ENCODE data around the gene KCNG2.

The KCNG2 gene

DNA sequence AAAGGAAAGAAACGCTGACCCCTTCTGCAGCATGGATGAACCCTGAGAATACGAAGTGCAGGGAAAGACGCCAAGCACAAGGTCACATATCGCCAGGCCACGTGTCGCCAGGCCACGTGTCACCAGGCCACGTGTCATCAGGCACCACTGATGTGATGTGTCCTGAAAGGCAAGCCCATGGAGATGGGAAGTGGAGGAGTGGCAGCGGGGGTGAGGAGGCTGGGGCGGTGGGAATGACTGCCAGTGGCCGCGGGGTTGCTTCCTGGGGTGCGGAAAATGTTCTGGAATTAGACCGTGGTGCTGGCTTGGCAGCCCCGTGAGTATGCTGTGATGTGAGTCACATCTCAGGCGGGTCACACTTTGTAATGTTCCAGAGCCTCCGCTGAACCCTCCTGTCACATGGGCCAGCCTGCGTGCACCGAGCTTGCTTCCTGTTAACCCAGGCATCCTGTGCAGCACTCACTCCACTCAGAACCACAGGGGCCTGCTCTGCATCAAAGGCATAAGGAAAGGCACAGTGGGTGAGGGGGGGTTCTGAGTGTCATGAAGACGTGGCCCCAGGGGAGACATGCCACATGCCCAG, 114.8 kb downstream of the KCNG2 start:
- no peaks in the 10 kb centered on the region for H3K27me3 Mint-ChIP-seq (ENCODE audit: low read depth)
- no peak overlapping the region for H3K27ac Mint-ChIP-seq
- H3K4me3 Mint-ChIP-seq: no peak overlapping the region
- no peak for DNase-seq (ENCODE audit: low spot score)
- peaks cover 20% of the 10 kb centered on the region for H3K9me3 Mint-ChIP-seq
- H3K4me1 Mint-ChIP-seq (ENCODE audit: low read depth): peaks cover 19% of the 10 kb centered on the region
- peaks cover 56% of the 10 kb centered on the region for H3K36me3 Mint-ChIP-seq (ENCODE audit: low read depth)

DNA sequence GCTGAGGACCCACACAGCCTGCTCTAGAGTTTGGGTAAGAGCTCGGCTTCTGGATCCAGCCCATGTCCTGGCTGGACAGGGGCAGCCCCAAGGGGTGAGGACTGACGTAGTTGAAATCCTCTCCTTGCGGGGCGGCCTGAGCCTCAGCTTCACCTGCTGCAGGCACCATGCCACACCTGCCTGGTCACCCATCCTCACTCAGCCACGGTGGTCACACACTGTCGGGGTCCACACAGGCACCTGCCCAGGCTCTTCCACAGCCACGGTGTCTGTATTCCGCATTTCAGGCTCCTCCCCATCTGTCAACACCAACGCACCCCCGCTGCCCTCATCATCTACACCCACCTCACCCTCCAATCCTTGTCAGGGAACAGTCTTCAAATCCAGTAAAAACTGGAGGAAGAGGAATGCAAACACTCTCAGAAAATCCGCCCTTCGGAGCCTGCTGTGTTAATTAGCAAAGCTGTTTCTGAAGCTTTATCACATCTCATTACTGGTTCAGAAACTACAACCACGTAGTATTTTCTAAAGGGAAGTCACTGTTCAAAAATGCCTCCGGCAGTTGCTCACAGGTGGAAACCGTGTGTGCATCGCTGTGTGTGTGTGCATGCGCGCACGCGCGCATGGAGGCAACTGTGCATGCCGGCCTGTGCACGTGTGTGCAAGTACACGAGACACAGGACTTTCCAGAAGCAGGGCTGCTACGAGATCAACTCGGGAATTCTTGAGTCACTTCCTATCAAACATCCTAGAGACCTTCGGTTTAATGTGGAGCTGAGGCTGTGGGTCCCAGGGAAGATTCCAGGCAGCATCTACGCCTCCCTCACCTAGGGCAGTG, 115.5 kb downstream of the KCNG2 start:
- Mint-ChIP-seq H3K4me3 (no peak overlapping the region), H3K4me1 (ENCODE audit: low read depth) (peaks cover 19% of the 10 kb centered on the region)

DNA sequence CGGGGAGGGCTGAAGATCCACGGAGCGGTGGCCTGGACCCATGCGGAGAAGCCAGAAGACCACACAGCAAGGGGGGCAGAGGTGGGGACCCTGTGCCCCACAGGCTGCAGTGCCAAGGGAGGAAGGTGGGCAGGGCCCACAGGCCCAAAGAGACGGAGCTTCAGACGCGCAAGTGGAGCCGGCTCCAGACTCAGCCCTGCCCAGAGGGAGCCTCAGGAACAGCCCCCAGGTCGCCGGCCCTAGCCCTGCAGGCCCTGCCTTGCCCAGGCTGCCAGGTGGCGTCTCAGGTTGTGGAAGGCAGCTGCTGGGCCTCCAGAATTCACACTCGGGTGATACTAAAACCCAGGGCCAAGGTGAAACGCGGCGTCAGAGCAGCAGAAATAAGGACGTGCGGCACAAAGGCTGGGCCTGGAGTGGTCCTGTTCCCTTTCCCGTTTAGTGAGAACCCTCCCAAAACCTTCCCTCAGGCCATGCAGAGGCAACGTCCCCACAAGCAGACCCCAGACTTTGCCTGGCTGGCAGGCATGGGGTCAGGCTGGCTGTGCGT, 116.9 kb downstream of the KCNG2 start:
- no peak overlapping the region for H3K27ac Mint-ChIP-seq
- peaks cover 4% of the 10 kb centered on the region for H3K9me3 Mint-ChIP-seq
- peaks cover 19% of the 10 kb centered on the region for H3K4me1 Mint-ChIP-seq (ENCODE audit: low read depth)
- no peak for DNase-seq (ENCODE audit: low spot score)
- H3K27me3 Mint-ChIP-seq (ENCODE audit: low read depth): no peaks in the 10 kb centered on the region
- peaks cover 51% of the 10 kb centered on the region for H3K36me3 Mint-ChIP-seq (ENCODE audit: low read depth)
- H3K4me3 Mint-ChIP-seq: no peak overlapping the region

More for the DNA sequence above, 115.5 kb downstream of the KCNG2 start:
- Mint-ChIP-seq H3K36me3 (ENCODE audit: low read depth) (peaks cover 58% of the 10 kb centered on the region), H3K9me3 (peaks cover 14% of the 10 kb centered on the region), H3K27me3 (ENCODE audit: low read depth) (no peaks in the 10 kb centered on the region), H3K27ac (peak overlapping the region; percentile 0)
- DNase-seq (ENCODE audit: low spot score): no peak

- Mint-ChIP-seq H3K27me3 (ENCODE audit: low read depth) (no peaks in the 10 kb centered on the region), H3K27ac (peak overlapping the region; percentile 52), H3K36me3 (ENCODE audit: low read depth) (peaks cover 50% of the 10 kb centered on the region), H3K9me3 (peaks cover 1% of the 10 kb centered on the region), H3K4me3 (no peak overlapping the region), H3K4me1 (ENCODE audit: low read depth) (peaks cover 17% of the 10 kb centered on the region)
- DNase-seq (ENCODE audit: low spot score): no peak
These were observed 117.7 kb downstream of the KCNG2 start for GRCh38 chr18:79915161-79916127.

GRCh38 chr18:79916128-79916494, 118.4 kb downstream of the KCNG2 start:
- DNase-seq (ENCODE audit: low spot score): no peak
- Mint-ChIP-seq H3K27ac (peak overlapping the region; percentile 41), H3K36me3 (ENCODE audit: low read depth) (peaks cover 45% of the 10 kb centered on the region), H3K27me3 (ENCODE audit: low read depth) (no peaks in the 10 kb centered on the region), H3K9me3 (no peaks in the 10 kb centered on the region), H3K4me3 (no peak overlapping the region), H3K4me1 (ENCODE audit: low read depth) (peaks cover 14% of the 10 kb centered on the region)

GRCh38 chr18:79916546-79917168, 118.9 kb downstream of the KCNG2 start:
- H3K4me3 Mint-ChIP-seq: no peak overlapping the region
- H3K4me1 Mint-ChIP-seq (ENCODE audit: low read depth): peaks cover 14% of the 10 kb centered on the region
- no peak for DNase-seq (ENCODE audit: low spot score)
- no peak overlapping the region for H3K27ac Mint-ChIP-seq
- peaks cover 46% of the 10 kb centered on the region for H3K36me3 Mint-ChIP-seq (ENCODE audit: low read depth)
- no peaks in the 10 kb centered on the region for H3K9me3 Mint-ChIP-seq
- H3K27me3 Mint-ChIP-seq (ENCODE audit: low read depth): no peaks in the 10 kb centered on the region

- no peak overlapping the region for H3K27ac Mint-ChIP-seq
- no peaks in the 10 kb centered on the region for H3K9me3 Mint-ChIP-seq
- no peak overlapping the region for H3K4me3 Mint-ChIP-seq
- DNase-seq (ENCODE audit: low spot score): no peak
- no peaks in the 10 kb centered on the region for H3K27me3 Mint-ChIP-seq (ENCODE audit: low read depth)
- H3K36me3 Mint-ChIP-seq (ENCODE audit: low read depth): peaks cover 46% of the 10 kb centered on the region
- H3K4me1 Mint-ChIP-seq (ENCODE audit: low read depth): peaks cover 14% of the 10 kb centered on the region
These were observed 119.6 kb downstream of the KCNG2 start for GRCh38 chr18:79917169-79917852.

- Mint-ChIP-seq H3K27ac (no peak overlapping the region), H3K27me3 (ENCODE audit: low read depth) (no peaks in the 10 kb centered on the region), H3K36me3 (ENCODE audit: low read depth) (peaks cover 47% of the 10 kb centered on the region), H3K9me3 (no peaks in the 10 kb centered on the region), H3K4me1 (ENCODE audit: low read depth) (peaks cover 9% of the 10 kb centered on the region), H3K4me3 (no peak overlapping the region)
- no peak for DNase-seq (ENCODE audit: low spot score)
These were observed 120.3 kb downstream of the KCNG2 start for GRCh38 chr18:79917853-79918614.

DNA sequence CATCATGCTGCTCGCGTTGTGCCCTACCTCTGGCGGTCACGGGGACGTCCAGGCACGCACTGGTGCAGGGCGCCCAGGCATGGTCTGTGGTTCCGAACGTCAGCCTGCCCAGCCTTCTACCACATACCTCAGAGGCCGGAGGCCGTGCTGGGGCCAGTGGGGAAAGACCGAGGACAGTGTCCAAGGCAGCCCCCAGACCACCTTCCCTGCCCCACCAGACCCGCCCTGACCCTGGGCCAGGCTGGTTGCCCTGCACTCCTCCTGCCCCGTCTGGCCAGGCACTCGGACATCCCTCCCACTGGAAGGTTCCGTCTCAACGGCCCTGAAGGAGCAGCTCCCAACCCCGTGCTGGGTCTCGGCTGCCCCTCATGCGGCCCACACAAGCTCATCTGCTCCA, 120.9 kb downstream of the KCNG2 start:
- H3K9me3 Mint-ChIP-seq: no peaks in the 10 kb centered on the region
- H3K4me3 Mint-ChIP-seq: no peak overlapping the region
- H3K27me3 Mint-ChIP-seq (ENCODE audit: low read depth): no peaks in the 10 kb centered on the region
- no peak for DNase-seq (ENCODE audit: low spot score)
- peaks cover 47% of the 10 kb centered on the region for H3K36me3 Mint-ChIP-seq (ENCODE audit: low read depth)
- H3K4me1 Mint-ChIP-seq (ENCODE audit: low read depth): peaks cover 5% of the 10 kb centered on the region
- no peak overlapping the region for H3K27ac Mint-ChIP-seq

GRCh38 chr18:79919089-79919488, 121.4 kb downstream of the KCNG2 start:
- no peaks in the 10 kb centered on the region for H3K27me3 Mint-ChIP-seq (ENCODE audit: low read depth)
- DNase-seq (ENCODE audit: low spot score): no peak
- no peaks in the 10 kb centered on the region for H3K9me3 Mint-ChIP-seq
- H3K36me3 Mint-ChIP-seq (ENCODE audit: low read depth): peaks cover 50% of the 10 kb centered on the region
- H3K27ac Mint-ChIP-seq: no peak overlapping the region
- no peak overlapping the region for H3K4me3 Mint-ChIP-seq
- H3K4me1 Mint-ChIP-seq (ENCODE audit: low read depth): peaks cover 3% of the 10 kb centered on the region

GRCh38 chr18:79921984-79922965, 124.5 kb downstream of the KCNG2 start:
- H3K4me3 Mint-ChIP-seq: no peak overlapping the region
- H3K27ac Mint-ChIP-seq: peak overlapping the region; percentile 26
- no peaks in the 10 kb centered on the region for H3K9me3 Mint-ChIP-seq
- DNase-seq (ENCODE audit: low spot score): no peak
- no peaks in the 10 kb centered on the region for H3K4me1 Mint-ChIP-seq (ENCODE audit: low read depth)
- H3K36me3 Mint-ChIP-seq (ENCODE audit: low read depth): peaks cover 28% of the 10 kb centered on the region
- no peaks in the 10 kb centered on the region for H3K27me3 Mint-ChIP-seq (ENCODE audit: low read depth)
